ENCODE measurements around the gene SKAP2. TPM values are rescaled to one million over a fixed set of nuclear protein-coding genes. Genes with fewer than 3 reads are reported as not detected.

Gene SKAP2
- polyA plus RNA-seq, 1 of the 3 experiments (the other 2 are of a cell fraction): 0.69 TPM

GRCh38 chr7:26700386-26700785 lies 164.0 kb downstream of the SKAP2 start (continued):
- no peak for TF ChIP-seq TEAD4 (IDR thresholded peaks at IDR 0.05; ENCODE audit: borderline replicate concordance, insufficient read depth)
- no peak for TF ChIP-seq EZH2phosphoT487 (IDR thresholded peaks at IDR 0.05; ENCODE audit: borderline replicate concordance, low read depth)
- no peak for TF ChIP-seq RAD21 (IDR thresholded peaks at IDR 0.05; ENCODE audit: low read length)
- no peak for TF ChIP-seq NFIC (IDR thresholded peaks at IDR 0.05; ENCODE audit: borderline replicate concordance)
- no peak for TF ChIP-seq NRF1 (IDR thresholded peaks at IDR 0.05; ENCODE audit: low read depth, low read length)
- TF ChIP-seq RFX5 (IDR thresholded peaks at IDR 0.05; ENCODE audit: low read length): no peak
- TF ChIP-seq TCF12 (IDR thresholded peaks at IDR 0.05): no peak

GRCh38 chr7:26699766-26700165 lies 164.6 kb downstream of the SKAP2 start:
- Histone ChIP-seq H3K9me3 (no peaks in the 10 kb centered on the region), H3K9me2 (no peaks in the 10 kb centered on the region), H3K4me2 (no peak overlapping the region), H3K27ac (ENCODE audit: low read depth in 2 of 2, low read length in 1 of 2) (no peak overlapping the region), H3K4me3 (ENCODE audit: low read depth in 2 of 2, low read length in 1 of 2) (no peak overlapping the region), H2AFZ (ENCODE audit: low read depth) (no peak overlapping the region), H4K20me1 (ENCODE audit: insufficient read depth) (no peaks in the 10 kb centered on the region), H3F3A (replicated peaks; ENCODE audit: insufficient read depth) (no peaks in the 10 kb centered on the region), H3K9ac (no peak overlapping the region), H3K27me3 (ENCODE audit: insufficient read depth) (peaks cover 4% of the 10 kb centered on the region; the same call in 1 of the 2 replicates), H3K36me3 (replicated peaks in 1 of 2; ENCODE audit: control insufficient read depth in 1 of 2, insufficient read depth in 2 of 2, low read length in 1 of 2) (no peaks in the 10 kb centered on the region), H3K4me1 (ENCODE audit: control insufficient read depth in 1 of 2, insufficient read depth in 2 of 2, low read depth in 1 of 2, low read length in 1 of 2) (peaks cover 0 to 4% of the 10 kb centered on the region in 2 experiments; a peak in 2 of 4 replicates), H3K79me2 (ENCODE audit: insufficient read depth) (no peaks in the 10 kb centered on the region)
- WGBS (ENCODE audit: low lambda C conversion rate): 50% methylated on average over 1 of the region's 1 CpG
- TF ChIP-seq RCOR1 (IDR thresholded peaks at IDR 0.05; ENCODE audit: low read length) (no peak), IRF3 (IDR thresholded peaks at IDR 0.05; ENCODE audit: low read depth, low read length) (no peak), NFIC (IDR thresholded peaks at IDR 0.05; ENCODE audit: borderline replicate concordance) (no peak), USF1 (IDR thresholded peaks at IDR 0.05; ENCODE audit: borderline replicate concordance, low read depth) (no peak), MEF2A (IDR thresholded peaks at IDR 0.05; ENCODE audit: borderline replicate concordance, low read depth) (no peak), NRF1 (IDR thresholded peaks at IDR 0.05; ENCODE audit: low read depth, low read length) (no peak), FOSL2 (IDR thresholded peaks at IDR 0.05; ENCODE audit: borderline replicate concordance, low read depth) (no peak), MXI1 (IDR thresholded peaks at IDR 0.05; ENCODE audit: low read depth, low read length) (no peak), PBX3 (IDR thresholded peaks at IDR 0.05) (no peak), CHD2 (IDR thresholded peaks at IDR 0.05; ENCODE audit: low read length, partially characterized antibody) (no peak), RFX5 (IDR thresholded peaks at IDR 0.05; ENCODE audit: low read length) (no peak)
- no peak for DNase-seq
- CTCF ChIA-PET: interaction anchor here (0.9 to 5.0 kb wide), 6 partner anchors 13 to 469 kb away, joined by 3 to 38 read pairs (median 5); partner anchors contain the start of gene HOXA5
- POLR2A ChIA-PET: no interaction called here
